ENCODE data around the gene S100A2. TPM values are rescaled to one million over a fixed set of nuclear protein-coding genes. Genes with fewer than 3 reads are reported as not detected.

S100A2 gene
- total RNA-seq, 1 experiment from 2014 or later: 373 TPM

DNA sequence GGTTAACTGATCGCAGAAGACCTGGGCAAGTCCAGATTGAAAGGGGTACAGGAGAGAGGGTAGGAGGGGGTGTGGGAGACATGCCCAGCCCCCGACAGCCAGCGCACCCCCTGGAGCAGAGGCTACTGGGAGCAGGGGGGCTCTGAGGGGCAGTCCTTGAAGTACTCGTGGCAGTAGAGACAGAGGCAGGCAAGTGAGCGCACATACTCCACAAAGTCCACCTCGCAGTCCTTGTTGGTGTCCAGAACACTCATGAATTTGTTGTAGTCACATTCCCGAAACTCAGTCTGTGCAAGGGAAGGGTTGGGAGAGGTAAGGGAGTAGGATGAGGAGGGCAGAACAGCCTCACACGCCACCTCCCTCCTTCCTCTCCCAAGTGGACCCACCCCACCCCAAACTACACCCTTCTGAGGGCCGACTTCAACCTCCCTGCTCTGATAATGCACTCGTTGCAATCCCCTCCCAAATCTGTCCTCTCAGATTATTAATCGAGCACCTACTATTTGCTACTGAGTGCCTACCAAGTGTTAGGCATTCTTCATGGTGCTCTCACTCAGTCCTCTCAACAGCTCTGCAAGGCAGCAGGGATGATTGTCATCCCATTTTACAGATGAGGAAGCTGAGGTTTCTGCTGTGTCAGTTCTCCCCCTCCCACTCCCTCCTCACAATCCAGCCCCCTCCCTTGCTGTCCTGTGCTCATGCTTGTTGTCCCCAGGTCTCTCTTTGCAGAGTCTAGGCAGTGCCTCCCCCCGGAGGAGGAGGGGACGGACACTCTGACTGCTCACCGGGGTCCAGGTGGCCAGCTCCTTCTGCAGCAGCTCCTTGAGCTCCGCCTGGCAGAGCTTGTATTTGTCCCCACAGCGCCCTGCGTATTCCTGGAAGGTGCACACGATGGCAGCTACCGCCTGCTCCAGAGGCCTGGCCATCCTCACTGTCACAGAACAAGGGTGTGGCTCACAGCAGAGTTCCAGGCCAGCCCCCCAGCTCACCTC lies 17.8 kb downstream of the S100A2 start:
- CTCF ChIA-PET: no interaction called here
- Histone ChIP-seq H3K79me2 (ENCODE audit: low read length) (peaks cover 15% of the 10 kb centered on the region), H3F3A (ENCODE audit: low read length, unreplicated experiment) (no peaks in the 10 kb centered on the region), H3K9ac (ENCODE audit: low read length) (peak overlapping the region; percentile 72), H3K9me2 (replicated peaks; ENCODE audit: low read length) (no peaks in the 10 kb centered on the region), H3K4me2 (ENCODE audit: low read length) (no peak overlapping the region), H3K36me3 (ENCODE audit: low read depth, low read length) (no peaks in the 10 kb centered on the region), H3K27ac (ENCODE audit: low read length) (peak overlapping the region; percentile 80; the same call in 1 of the 2 replicates), H3K9me3 (ENCODE audit: low read length) (no peaks in the 10 kb centered on the region), H3K4me3 (ENCODE audit: low read length) (no peak overlapping the region), H3K4me1 (ENCODE audit: insufficient read depth, low read length) (peaks cover 53% of the 10 kb centered on the region), H2AFZ (ENCODE audit: low read length) (no peak overlapping the region), H3K27me3 (ENCODE audit: low read length) (no peaks in the 10 kb centered on the region), H4K20me1 (ENCODE audit: low read length) (no peaks in the 10 kb centered on the region)
- no peak for ATAC-seq
- no TSS peak for BruUV-seq (replicated peaks)
- TF ChIP-seq, protein P1, sequence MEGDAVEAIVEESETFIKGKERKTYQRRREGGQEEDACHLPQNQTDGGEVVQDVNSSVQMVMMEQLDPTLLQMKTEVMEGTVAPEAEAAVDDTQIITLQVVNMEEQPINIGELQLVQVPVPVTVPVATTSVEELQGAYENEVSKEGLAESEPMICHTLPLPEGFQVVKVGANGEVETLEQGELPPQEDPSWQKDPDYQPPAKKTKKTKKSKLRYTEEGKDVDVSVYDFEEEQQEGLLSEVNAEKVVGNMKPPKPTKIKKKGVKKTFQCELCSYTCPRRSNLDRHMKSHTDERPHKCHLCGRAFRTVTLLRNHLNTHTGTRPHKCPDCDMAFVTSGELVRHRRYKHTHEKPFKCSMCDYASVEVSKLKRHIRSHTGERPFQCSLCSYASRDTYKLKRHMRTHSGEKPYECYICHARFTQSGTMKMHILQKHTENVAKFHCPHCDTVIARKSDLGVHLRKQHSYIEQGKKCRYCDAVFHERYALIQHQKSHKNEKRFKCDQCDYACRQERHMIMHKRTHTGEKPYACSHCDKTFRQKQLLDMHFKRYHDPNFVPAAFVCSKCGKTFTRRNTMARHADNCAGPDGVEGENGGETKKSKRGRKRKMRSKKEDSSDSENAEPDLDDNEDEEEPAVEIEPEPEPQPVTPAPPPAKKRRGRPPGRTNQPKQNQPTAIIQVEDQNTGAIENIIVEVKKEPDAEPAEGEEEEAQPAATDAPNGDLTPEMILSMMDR (conservative IDR thresholded peaks at IDR 0.05; ENCODE audit: low read depth, low read length): no peak
- TF ChIP-seq EZH2 (IDR thresholded peaks at IDR 0.05; ENCODE audit: low read length, unreplicated experiment): no peak
- no peak for TF ChIP-seq EZH2phosphoT487 (IDR thresholded peaks at IDR 0.05; ENCODE audit: borderline replicate concordance, low read length)
- POLR2A ChIA-PET (ENCODE audit: unreplicated experiment): no interaction called here
- intact Hi-C loops (cut with micrococcal nuclease): loop anchor here (5.0 kb wide), 1 partner anchor 36 kb away; no protein-coding TSS in a partner anchor
- DNase-seq: no peak

DNA sequence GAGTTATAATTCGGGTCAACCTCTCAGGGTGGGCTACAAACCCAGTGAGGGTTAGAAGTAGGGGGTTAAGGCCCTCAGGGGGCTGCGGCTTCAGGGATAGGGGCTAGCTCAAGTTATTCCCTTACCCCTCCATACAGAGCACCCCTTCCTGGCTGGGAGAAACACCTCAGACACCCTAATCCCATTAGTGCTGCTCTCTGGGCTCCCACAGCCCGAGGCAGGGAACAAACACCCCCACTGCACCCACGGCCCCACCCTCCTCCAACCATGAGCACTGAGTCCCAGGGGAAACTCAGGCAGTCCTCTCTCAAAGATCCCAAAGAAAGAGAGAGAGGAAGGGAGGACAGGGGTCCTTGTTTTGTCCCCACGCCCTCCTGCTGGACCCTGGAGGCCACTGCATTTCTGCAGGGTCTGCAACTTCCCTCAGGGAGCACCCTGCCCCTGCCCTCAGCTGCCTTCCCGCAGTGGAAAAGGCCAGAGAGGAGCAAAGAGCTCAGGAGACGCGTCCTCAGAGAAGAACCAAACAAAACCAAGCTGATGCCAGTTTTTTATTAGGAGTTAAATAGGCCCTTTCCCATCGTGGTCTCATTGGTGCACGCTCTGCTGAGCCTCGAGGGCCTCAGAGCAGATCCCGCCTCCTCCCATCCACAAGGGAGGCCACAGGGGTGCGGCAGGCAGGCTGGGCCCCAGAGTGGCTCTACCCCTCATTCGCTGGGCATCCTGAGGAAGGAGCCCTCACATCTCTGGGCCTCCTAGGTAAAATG lies 18.7 kb downstream of the S100A2 start:
- ATAC-seq (no peak), DNase-seq (no peak)
- H3K79me2 ChIP-seq (ENCODE audit: low read length): peaks cover 15% of the 10 kb centered on the region
- peaks cover 53% of the 10 kb centered on the region for H3K4me1 ChIP-seq (ENCODE audit: insufficient read depth, low read length)
- no peaks in the 10 kb centered on the region for H3K36me3 ChIP-seq (ENCODE audit: low read depth, low read length)
- H3K9me2 ChIP-seq (replicated peaks; ENCODE audit: low read length): no peaks in the 10 kb centered on the region
- H4K20me1 ChIP-seq (ENCODE audit: low read length): no peaks in the 10 kb centered on the region
- ChIA-PET CTCF (no interaction called here), POLR2A (ENCODE audit: unreplicated experiment) (no interaction called here)
- no peaks in the 10 kb centered on the region for H3K9me3 ChIP-seq (ENCODE audit: low read length)
- H3K4me2 ChIP-seq (ENCODE audit: low read length): no peak overlapping the region
- no peaks in the 10 kb centered on the region for H3F3A ChIP-seq (ENCODE audit: low read length, unreplicated experiment)
- no peak overlapping the region for H3K27ac ChIP-seq (ENCODE audit: low read length)
- BruUV-seq (replicated peaks): no TSS peak
- intact Hi-C loops (cut with micrococcal nuclease): loop anchor here (5.0 kb wide), 1 partner anchor 35 kb away; no protein-coding TSS in a partner anchor
- no peak overlapping the region for H3K9ac ChIP-seq (ENCODE audit: low read length)
- H3K4me3 ChIP-seq (ENCODE audit: low read length): no peak overlapping the region
- TF ChIP-seq EZH2 (IDR thresholded peaks at IDR 0.05; ENCODE audit: low read length, unreplicated experiment) (no peak), EZH2phosphoT487 (IDR thresholded peaks at IDR 0.05; ENCODE audit: borderline replicate concordance, low read length) (no peak)
- TF ChIP-seq, protein P1 (conservative IDR thresholded peaks at IDR 0.05; ENCODE audit: low read depth, low read length): no peak
- H2AFZ ChIP-seq (ENCODE audit: low read length): no peak overlapping the region
- no peaks in the 10 kb centered on the region for H3K27me3 ChIP-seq (ENCODE audit: low read length)
